Hepatocyte (in vitro differentiated cells): ENCODE results near the gene VWF. TPM values are rescaled to one million over a fixed set of nuclear protein-coding genes. Genes with fewer than 3 reads are reported as not detected.

ENCODE experiments used
- DNase-seq: peaks from one replicate; pipeline ENCODE4 v3.0.0-alpha.2; 2016; ENCODE audit warnings: low spot score
- H2AFZ ChIP-seq: fragments of 200-600 bp; sonication (generic); 2 replicates; pipeline ENCODE4 v1.6.0; 2016; ENCODE audit warnings: antibody characterized with exemption, mild to moderate bottlenecking
- H3K27ac ChIP-seq: fragments of 200-600 bp; sonication (generic); 2 replicates; pipeline ENCODE4 v1.5.1; 2016; ENCODE audit warnings: mild to moderate bottlenecking
- H3K27me3 ChIP-seq: fragments of 200-600 bp; sonication (generic); 2 replicates; pipeline ENCODE4 v1.6.1; 2016
- H3K36me3 ChIP-seq: fragments of 200-600 bp; sonication (generic); replicated peaks from 2 replicates; pipeline ENCODE4 v1.5.1; 2016; ENCODE audit warnings: low read depth; ENCODE audit not compliant: insufficient read depth
- H3K4me1 ChIP-seq: fragments of 200-600 bp; sonication (generic); 2 replicates; pipeline ENCODE4 v1.5.1; 2016; ENCODE audit warnings: mild to moderate bottlenecking, moderate library complexity; ENCODE audit not compliant: insufficient read depth
- H3K4me2 ChIP-seq: fragments of 200-600 bp; sonication (generic); 2 replicates; pipeline ENCODE4 v1.6.0; 2016
- H3K4me3 ChIP-seq: fragments of 200-600 bp; sonication (generic); 2 replicates; pipeline ENCODE4 v1.5.1; 2016; ENCODE audit warnings: mild to moderate bottlenecking
- H3K79me2 ChIP-seq: fragments of 200-600 bp; sonication (generic); 2 replicates; pipeline ENCODE4 v1.6.0; 2017; ENCODE audit warnings: mild to moderate bottlenecking
- H3K9me2 ChIP-seq: fragments of 200-600 bp; sonication (generic); replicated peaks from 2 replicates; pipeline ENCODE4 v1.6.0; 2017; ENCODE audit warnings: mild to moderate bottlenecking; ENCODE audit not compliant: insufficient read depth
- H3K9me3 ChIP-seq: fragments of 200-600 bp; sonication (generic); 2 replicates; pipeline ENCODE4 v1.5.1; 2016; ENCODE audit warnings: low read depth, mild to moderate bottlenecking
- H4K20me1 ChIP-seq: fragments of 200-600 bp; sonication (generic); 2 replicates; pipeline ENCODE4 v1.6.0; 2016; ENCODE audit warnings: mild to moderate bottlenecking; ENCODE audit not compliant: insufficient read depth, poor library complexity, severe bottlenecking
- EZH2 ChIP-seq: fragments of 200-600 bp; sonication (generic); IDR thresholded peaks from 2 replicates; pipeline ENCODE4 v1.6.1; 2016; ENCODE audit warnings: antibody characterized with exemption, mild to moderate bottlenecking, borderline replicate concordance
- EZH2phosphoT487 ChIP-seq: fragments of 200-600 bp; sonication (generic); IDR thresholded peaks from one replicate; pipeline ENCODE4 v1.6.1; 2018; ENCODE audit warnings: antibody characterized with exemption, mild to moderate bottlenecking, low read depth, moderate library complexity; ENCODE audit not compliant: unreplicated experiment, severe bottlenecking
- WGBS: methylation state at CpG from one replicate; pipeline ENCODE4 v1.1.6; 2016; ENCODE audit warnings: low lambda C conversion rate; ENCODE audit errors: missing lambda C conversion rate; 5-methylcytosine and 5-hydroxymethylcytosine counted together
- polyA plus RNA-seq: library from polyadenylated mRNA; unstranded; fragments of >200 nt; fragmentation: Nextera tagmentation; extraction: Ambion mirVana; gene quantifications from 2 replicates; pipeline ENCODE4 v1.2.1, GENCODE V29; 2016
- total RNA-seq: library from RNA; depleted of rRNA; stranded (reverse); fragments of >200 nt; gene quantifications from 2 replicates; pipeline ENCODE4 v1.2.3, GENCODE V29; 2014
- TF ChIP-seq, protein P1 (sequence below): fragments of 200-600 bp; sonication (generic); IDR thresholded peaks from 2 replicates; pipeline ENCODE4 v1.5.1; 2016; ENCODE audit warnings: antibody characterized with exemption, mild to moderate bottlenecking; ENCODE audit not compliant: poor library complexity

VWF gene
- total and polyA plus RNA-seq, 2 experiments from 2014 or later = 0.20 to 0.77 TPM

DNA sequence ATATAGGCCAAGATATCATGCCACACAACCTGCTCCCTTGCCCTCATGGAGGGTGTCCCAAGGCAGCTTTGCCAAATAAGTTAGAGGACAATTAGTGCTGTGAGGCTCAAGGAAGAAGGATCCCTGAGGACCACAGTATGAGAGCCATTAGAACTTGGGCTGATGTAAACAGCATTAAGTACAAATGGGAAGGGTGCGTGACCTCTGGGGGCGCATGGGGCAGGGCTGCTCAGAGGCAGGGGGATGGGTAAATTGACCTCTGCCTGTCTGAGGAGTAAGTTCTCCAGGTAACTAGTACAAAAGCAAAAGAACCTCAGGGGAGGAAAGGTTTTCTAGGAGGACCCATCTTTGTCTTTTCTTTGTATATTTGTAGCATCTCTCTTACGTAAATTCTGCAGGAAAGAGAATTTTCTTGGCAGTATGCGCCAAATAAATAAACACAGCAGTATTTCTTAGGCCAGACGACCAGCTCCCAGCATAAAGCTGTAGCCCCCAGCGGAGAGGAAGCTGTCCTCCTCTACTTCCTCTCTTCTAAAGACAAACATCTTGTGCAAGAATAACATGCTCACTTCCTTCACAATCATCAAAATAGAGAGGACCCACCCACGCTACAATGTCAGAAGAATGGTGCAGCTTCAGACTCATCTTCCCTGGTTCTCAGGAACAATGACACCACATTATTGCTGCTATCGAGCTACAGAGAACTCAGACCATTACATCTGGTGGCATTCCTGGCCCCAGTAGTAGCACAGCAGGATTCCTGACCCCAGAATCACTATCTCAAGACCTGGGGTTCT is 16.4 kb upstream of the VWF start:
- Histone ChIP-seq H3K4me2 (no peak overlapping the region), H3K4me1 (no peaks in the 10 kb centered on the region), H3K4me3 (no peak overlapping the region), H2AFZ (no peak overlapping the region), H3K9me3 (no peaks in the 10 kb centered on the region), H3K36me3 (no peaks in the 10 kb centered on the region), H4K20me1 (no peaks in the 10 kb centered on the region), H3K27me3 (no peaks in the 10 kb centered on the region), H3K79me2 (no peaks in the 10 kb centered on the region), H3K9me2 (no peaks in the 10 kb centered on the region), H3K27ac (no peak overlapping the region)
- 67% methylated on average over 8 of the region's 8 CpGs for WGBS
- DNase-seq = no peak
- no peak for TF ChIP-seq EZH2phosphoT487
- no peak for TF ChIP-seq EZH2
- TF ChIP-seq, protein P1, sequence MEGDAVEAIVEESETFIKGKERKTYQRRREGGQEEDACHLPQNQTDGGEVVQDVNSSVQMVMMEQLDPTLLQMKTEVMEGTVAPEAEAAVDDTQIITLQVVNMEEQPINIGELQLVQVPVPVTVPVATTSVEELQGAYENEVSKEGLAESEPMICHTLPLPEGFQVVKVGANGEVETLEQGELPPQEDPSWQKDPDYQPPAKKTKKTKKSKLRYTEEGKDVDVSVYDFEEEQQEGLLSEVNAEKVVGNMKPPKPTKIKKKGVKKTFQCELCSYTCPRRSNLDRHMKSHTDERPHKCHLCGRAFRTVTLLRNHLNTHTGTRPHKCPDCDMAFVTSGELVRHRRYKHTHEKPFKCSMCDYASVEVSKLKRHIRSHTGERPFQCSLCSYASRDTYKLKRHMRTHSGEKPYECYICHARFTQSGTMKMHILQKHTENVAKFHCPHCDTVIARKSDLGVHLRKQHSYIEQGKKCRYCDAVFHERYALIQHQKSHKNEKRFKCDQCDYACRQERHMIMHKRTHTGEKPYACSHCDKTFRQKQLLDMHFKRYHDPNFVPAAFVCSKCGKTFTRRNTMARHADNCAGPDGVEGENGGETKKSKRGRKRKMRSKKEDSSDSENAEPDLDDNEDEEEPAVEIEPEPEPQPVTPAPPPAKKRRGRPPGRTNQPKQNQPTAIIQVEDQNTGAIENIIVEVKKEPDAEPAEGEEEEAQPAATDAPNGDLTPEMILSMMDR = no peak

DNA sequence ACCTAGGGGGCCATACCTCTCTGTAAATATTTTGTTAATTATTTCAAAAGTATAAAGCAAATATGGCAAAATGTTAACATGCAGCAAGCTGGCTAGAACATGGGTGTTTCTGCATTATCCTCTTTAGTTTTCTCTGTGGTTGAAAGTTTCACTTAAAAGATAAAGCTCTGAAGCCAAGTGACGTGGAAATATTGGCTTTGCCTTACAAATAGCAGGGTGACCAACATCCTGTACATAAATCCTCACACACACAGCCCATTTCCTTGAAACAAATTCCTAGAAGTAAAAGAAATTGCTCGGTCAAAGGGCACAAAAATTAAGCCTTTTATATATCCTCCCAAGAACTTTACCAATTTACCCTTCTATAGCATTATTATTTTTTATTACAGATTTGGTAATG is 10.6 kb upstream of the VWF start:
- no peak overlapping the region for H3K4me3 ChIP-seq
- no peak for DNase-seq
- H2AFZ ChIP-seq = no peak overlapping the region
- WGBS = 65% methylated on average over 2 of the region's 2 CpGs
- no peaks in the 10 kb centered on the region for H4K20me1 ChIP-seq
- TF ChIP-seq EZH2phosphoT487 = no peak
- TF ChIP-seq, protein P1 = no peak
- TF ChIP-seq EZH2 = no peak
- H3K4me2 ChIP-seq = no peak overlapping the region
- H3K9me2 ChIP-seq = no peaks in the 10 kb centered on the region
- H3K27ac ChIP-seq = no peak overlapping the region
- no peaks in the 10 kb centered on the region for H3K36me3 ChIP-seq
- H3K27me3 ChIP-seq = no peaks in the 10 kb centered on the region
- no peaks in the 10 kb centered on the region for H3K4me1 ChIP-seq
- H3K9me3 ChIP-seq = no peaks in the 10 kb centered on the region
- no peaks in the 10 kb centered on the region for H3K79me2 ChIP-seq

DNA sequence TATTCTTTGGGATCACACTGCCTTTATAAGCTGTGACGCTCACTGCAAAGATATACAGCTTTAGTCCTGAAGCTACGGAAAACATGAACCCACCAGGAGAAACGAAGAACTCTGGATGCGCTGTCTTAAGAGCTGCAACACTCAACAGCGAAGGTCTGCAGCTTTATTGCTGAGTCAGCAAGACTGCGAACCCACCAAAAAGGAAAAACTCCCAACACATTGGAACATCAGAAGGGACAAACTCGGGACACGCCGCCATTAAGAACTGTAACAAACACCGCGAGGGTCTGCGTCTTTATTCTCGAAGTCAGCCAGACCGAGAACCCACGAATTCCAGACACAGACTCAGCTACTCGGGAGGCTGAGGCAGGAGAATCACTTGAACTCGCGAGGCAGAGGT is 9.2 kb upstream of the VWF start:
- H3K9me2 ChIP-seq = no peaks in the 10 kb centered on the region
- H3K4me1 ChIP-seq = no peaks in the 10 kb centered on the region
- H3K9me3 ChIP-seq = no peaks in the 10 kb centered on the region
- 98% methylated on average over 18 of the region's 18 CpGs for WGBS
- no peak overlapping the region for H3K4me2 ChIP-seq
- TF ChIP-seq EZH2phosphoT487 (no peak), EZH2 (no peak)
- TF ChIP-seq, protein P1 = no peak
- no peaks in the 10 kb centered on the region for H3K36me3 ChIP-seq
- no peaks in the 10 kb centered on the region for H3K79me2 ChIP-seq
- no peak overlapping the region for H3K4me3 ChIP-seq
- H3K27ac ChIP-seq = no peak overlapping the region
- H4K20me1 ChIP-seq = no peaks in the 10 kb centered on the region
- no peaks in the 10 kb centered on the region for H3K27me3 ChIP-seq
- no peak overlapping the region for H2AFZ ChIP-seq
- DNase-seq = no peak
